GM18907 (cell line): Measurements from ENCODE around the gene KDM1B.

ENCODE experiments used
- ATAC-seq: cut with Tn5 transposase; IDR thresholded peaks from one replicate; pipeline ENCODE4 v1.9.1; 2021; ENCODE audit warnings: mild to moderate bottlenecking, moderate library complexity; ENCODE audit not compliant: unreplicated experiment

KDM1B gene, protein sequence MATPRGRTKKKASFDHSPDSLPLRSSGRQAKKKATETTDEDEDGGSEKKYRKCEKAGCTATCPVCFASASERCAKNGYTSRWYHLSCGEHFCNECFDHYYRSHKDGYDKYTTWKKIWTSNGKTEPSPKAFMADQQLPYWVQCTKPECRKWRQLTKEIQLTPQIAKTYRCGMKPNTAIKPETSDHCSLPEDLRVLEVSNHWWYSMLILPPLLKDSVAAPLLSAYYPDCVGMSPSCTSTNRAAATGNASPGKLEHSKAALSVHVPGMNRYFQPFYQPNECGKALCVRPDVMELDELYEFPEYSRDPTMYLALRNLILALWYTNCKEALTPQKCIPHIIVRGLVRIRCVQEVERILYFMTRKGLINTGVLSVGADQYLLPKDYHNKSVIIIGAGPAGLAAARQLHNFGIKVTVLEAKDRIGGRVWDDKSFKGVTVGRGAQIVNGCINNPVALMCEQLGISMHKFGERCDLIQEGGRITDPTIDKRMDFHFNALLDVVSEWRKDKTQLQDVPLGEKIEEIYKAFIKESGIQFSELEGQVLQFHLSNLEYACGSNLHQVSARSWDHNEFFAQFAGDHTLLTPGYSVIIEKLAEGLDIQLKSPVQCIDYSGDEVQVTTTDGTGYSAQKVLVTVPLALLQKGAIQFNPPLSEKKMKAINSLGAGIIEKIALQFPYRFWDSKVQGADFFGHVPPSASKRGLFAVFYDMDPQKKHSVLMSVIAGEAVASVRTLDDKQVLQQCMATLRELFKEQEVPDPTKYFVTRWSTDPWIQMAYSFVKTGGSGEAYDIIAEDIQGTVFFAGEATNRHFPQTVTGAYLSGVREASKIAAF

DNA sequence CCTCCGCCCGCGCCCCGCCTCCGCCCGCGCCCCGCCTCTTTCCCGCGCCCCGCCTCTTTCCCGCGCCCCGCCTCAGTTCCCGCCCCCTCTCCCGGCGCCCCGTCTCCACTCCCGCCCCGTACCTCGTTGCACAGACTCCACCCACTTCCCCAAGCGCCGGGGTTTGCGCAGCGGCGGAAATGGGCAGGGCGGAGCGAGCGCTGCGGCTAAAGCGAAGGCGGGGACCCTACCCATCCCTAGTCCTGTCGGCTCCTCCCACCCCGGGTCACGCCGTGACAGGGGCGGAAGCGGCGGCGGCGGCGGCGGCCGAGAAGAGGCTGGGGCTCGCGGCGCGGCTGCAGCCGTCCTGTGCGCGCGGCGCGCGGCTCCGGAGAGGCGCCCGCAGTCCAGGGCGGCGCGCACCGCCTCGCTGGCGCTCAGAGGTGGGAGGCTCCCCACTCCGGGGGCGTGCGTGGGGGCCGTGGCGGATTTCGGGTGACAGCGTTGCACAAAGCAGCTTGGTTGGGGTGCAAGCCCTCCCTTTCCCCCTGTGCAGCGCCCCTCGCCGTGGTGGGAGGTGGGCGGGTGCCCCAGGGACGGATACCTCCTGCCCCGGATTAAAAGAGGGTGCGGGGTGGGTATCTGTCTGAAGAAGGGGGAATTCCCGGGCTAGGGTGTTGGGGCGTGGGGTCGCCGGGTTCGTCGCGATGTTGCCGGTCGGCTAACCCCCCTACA, at the start of gene KDM1B:
Gene KDM1B, plus strand, starts transcription at position 273 of the 714 bp plus-strand sequence. CDS start 4,474 bp downstream, outside the sequence.
- peak; percentile 91 for ATAC-seq

DNA sequence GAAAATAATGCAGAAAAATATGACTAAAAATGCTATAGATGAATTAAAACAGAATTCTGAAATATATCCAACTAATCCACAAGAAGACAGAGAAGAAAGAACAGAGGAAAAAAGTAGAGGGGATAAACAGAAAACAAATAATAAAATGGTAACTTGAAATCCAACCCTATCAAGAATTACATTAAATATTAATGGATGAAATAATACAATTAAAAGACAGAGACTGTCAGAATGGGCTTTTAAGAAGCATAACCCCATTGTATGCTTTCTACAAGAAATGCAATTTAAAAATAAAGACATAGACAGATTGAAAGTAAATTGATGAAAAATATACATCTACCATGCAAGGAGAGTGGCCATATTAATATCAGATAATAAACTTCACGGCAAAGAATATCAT, 48.2 kb upstream of the KDM1B start:
- ATAC-seq, result no peak

GRCh38 chr6:18110162-18110561, 45.1 kb upstream of the KDM1B start:
- ATAC-seq, result no peak

DNA sequence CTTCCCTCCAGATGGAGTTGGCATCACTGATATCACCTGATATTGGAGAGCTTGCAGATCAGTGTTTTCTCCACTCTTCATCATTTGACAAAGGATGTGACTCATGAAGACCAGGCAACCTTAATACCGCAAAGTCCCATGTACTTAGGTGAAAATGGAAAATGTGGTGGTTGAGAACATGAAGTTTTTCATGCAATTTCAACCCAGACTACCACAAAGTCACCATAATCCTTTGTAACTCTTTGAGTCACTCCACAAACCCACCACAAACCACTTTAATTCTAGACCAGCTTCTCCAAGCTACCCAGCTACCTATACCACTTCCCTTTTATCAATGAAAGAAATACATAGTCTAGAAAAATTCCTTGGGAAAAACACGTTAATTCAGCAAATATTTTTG, 39.9 kb upstream of the KDM1B start:
- ATAC-seq, result no peak

DNA sequence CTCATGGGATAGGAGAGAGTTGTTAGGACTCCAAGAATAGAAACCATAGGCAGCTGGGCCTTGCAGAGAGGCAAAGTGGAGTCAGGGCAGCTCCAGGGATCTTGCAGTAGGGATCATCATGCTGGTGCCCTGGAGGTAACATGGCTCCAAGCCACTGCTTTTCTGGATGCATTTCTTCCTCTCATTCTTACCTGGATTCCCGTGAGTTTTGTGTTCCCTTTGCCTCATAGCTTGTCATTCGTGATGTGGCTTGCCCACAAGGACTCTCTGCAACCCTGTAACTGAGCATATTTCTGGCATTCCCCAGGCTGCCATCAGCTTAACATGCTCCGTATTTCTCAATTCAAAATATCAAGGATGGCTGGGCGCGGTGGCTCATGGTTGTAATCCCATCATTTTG, 38.1 kb upstream of the KDM1B start:
- ATAC-seq, result no peak

DNA sequence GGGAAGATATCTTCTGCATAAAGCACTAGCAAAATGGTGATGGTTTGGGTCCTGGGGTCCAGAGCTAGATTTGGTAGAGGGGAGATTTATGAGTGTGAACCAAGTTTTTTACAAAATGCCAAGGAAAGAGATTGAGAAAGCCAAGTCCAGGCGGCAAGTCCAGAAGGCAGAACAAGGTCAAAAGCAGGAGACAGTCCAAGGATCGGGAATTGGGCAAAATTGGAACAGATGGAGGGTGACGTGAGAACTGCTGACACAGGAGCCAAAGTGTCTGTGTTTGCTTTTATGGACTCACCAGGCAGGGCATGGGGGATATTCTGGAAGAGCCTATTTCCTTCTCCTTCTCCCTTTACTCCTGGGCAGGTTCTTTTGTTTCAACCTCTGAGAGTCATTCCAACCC, 36.9 kb upstream of the KDM1B start:
- ATAC-seq, result no peak

DNA sequence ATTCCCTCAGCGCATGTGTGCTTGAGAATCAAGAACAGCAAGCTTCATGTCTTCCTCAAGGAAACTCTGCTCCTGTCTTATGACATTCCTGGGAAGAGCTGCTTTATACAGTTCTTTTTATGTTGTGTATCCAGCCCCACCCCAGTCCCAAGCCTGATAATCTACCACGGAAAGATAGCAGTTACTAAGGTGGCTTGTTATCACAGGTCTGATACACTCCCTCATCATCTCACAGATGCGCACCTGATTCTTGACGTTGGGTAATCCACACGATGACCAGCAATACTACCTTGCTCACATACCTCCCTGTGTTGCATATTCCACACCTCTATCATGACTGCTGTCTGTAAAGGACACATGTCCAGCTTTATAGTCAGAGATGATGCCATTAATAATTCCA, 36.0 kb upstream of the KDM1B start:
- ATAC-seq, result no peak

- no peak for ATAC-seq
Measured at GRCh38 chr6:18121580-18122127, 33.6 kb upstream of the KDM1B start.

- peak; percentile 99 for ATAC-seq
Measured at GRCh38 chr6:18122128-18123093, 32.8 kb upstream of the KDM1B start, which contains the start of gene NHLRC1. TSS of gene NHLRC1 (minus strand) at chr6:18122677. CDS start at chr6:18122606, 71 bp downstream.

DNA sequence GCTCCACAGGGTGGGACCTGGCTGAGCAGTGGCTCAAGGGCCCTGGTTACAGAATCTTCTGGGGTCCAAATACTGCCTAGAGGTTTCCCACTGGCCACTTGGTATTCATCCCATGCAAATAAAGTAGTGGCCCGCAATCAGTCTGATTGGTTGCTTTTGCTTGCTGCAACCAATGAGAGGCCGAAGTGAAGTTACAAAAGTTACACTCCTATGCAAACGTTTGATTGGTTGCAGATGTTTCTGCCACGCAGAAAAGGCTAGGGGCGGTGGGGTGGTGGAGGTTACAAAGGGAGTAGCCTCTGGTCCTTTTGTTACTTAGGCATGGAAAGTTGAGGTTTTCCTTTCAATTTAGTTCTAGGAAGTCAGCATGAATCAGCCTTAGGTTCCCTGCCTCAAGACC, 29.1 kb upstream of the KDM1B start:
- no peak for ATAC-seq

DNA sequence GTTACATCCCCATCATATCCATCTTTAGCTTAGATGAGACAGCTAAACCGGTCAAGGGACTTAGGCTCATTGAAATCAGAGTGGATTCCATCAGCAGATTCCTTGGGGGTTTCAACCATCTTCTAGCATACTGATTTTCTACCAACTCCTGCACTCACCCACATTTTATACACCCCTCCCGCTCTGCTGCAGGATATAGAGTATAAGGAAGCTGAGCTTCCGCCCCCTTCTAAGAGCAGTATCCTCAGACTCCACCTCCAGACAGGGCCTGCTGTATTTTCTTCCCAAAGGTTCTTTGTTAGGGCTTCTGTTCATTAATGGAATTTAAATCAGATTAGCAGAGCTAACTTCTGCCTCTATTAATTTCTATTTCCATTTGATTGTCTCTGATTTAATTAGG, 22.9 kb upstream of the KDM1B start:
- no peak for ATAC-seq

DNA sequence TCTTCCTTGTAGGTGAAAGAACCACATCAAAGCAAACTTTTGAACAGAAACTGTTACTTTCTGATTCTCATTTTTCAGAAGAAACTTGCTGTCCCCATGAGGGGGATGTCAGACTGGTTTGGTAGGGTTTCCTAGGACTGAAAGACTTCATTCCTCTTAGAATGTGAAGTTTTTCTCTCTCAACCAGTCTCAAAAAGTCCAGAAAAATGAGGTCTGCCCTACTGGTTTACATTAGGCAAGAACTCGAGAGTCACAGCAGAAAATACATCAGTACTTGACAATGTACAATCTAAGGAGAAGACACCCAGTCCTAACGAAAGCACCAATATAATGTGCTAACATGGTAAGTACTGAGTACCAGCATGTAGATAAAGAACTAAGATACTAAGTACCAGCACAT, 20.1 kb upstream of the KDM1B start:
- no peak for ATAC-seq

GRCh38 chr6:18136260-18136659, 19.0 kb upstream of the KDM1B start:
- ATAC-seq, result no peak

DNA sequence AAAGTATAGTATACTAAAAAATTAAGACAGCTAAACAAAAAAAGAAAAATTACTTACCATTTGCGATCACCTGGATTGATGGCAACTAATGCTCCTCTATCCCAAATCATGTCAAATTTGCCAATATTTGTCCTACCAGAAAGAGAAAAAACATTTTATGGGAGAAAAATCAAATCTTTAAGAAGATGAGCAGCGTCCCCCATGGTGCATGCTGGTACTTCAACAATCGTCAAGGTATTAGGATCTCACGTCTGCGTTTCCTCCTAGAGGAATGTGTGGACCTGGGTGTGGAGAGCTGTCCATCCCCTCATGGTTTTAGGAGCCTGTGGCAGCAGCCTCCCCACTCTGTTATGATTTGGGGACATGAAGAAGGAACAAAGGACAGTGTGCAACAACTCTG, 16.3 kb upstream of the KDM1B start:
- no peak for ATAC-seq

DNA sequence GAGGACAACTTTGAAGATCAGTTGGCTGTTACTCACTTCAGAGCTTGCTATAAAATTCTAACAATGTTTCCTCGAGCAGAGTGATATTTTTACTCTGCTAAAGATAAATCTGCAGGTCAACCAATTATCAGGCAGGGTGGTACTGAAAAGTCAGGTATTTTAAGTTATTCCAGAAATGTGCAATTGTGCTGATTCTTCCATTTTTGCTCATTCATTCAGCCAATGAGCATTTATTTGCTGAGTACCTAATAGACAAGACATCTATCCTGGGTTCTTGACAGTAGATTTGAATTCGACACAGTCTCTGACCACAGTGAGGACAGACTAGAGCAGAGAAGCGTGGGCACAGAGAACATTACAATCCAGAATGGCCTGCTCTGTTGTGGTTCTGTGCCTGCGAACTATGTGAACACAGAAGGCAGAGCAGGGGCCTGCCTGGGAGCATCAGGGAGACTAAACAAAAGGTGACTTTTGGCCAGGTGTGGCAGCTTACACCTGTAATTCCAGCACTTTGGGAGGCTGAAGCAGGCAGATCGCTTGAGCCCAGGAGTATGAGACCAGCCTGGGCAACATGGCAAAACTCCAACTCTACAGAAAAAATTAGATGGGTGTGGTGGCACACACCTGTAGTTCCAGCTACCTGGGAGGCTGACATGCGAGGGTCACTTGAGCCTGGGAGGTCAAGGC, 15.1 kb upstream of the KDM1B start:
- ATAC-seq, result no peak

DNA sequence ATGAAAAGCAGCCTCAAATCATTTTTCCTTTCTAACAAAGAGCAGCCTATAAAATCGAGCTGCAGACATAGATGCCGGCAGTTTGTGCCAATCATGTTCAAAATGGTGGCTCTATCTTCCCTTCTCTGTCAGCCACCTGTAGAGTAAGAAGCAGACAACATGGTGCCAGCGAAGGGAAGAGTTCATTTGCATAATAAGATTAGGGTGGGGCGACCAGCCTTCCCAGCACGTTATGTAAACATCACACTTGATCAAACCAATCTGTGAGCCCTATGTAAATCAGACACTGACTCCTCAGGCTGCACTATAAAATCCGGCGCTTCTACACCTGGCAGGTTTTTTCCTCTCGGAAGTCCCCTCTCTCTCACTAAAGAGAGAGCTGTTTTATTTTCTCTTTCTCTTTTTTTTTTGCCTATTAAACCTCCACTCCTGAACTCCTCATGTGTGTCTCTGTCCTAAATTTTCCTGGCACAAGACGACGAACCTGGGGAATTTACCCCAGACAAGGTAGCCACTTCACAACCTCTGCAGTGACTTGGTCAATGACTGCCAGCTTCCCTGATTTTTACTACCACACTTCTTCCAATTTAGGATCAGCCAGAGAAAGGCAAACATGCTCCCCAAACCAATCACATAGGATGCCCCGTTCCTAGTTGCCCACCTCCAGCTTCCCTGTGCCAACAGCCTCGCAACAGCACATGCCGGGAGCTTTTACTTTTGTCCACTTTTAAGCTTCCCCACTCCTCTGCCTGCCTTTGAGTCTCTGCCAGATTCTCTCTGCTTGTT, 13.2 kb upstream of the KDM1B start:
- ATAC-seq, result no peak

DNA sequence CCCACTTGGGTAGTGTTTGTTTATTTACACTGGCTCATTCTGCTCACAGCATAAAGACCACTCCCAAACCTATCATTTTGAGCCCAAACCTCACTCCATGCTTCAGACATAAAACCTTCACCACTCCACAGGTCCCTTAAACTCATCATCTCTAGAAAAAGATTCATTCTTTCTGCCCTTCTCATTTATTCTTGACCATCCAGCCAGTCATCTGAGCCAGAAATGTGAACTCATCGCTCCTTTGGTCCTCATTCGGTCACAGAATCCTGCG, 12.7 kb upstream of the KDM1B start:
- no peak for ATAC-seq

DNA sequence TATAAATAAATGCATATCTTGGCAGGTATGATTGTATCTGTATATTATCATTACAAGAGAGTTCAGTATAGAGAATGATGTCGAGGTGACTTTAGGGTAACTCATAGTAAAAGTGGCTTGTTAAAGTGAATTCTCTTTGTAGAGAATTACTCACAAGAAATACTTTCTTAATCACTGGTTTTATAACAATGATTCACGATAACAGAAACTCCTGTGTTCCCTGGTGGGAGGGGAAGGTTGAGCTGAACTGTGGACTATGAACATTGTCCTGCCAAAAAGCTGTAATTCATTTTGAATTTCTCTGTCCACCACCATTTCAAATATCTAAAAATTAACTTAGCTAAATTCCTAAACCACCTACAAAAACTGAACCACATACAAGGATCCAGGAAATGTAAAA, 8.1 kb upstream of the KDM1B start:
- no peak for ATAC-seq

DNA sequence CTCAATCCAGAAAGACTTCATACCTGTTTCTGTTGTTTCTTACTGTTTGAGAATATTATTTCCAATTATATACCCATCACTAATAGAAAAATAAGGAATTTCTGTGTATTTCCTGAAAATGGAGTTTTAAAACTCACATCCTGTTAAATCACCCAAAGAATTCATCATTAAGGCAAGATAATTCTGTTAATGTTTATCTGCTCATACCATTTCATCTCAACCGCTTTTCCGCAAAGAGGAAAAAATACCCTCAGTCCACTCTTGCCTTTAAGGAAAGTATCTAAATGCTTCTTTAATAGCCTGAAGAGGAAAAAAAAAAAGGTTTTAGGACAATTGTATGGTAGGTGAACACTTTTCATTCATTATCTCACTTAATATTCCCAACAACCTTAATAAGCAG, 7.6 kb upstream of the KDM1B start:
- no peak for ATAC-seq
